ENCODE results near the gene RNF10. TPM values are rescaled to one million over a fixed set of nuclear protein-coding genes. Genes with fewer than 3 reads are reported as not detected.

The RNF10 gene
- total and polyA plus RNA-seq, 9 of the 15 experiments (the other 6 are each of a cell fraction or from before 2014, with no cell fraction given) = 43.0 to 139 (median 80.1) TPM

DNA sequence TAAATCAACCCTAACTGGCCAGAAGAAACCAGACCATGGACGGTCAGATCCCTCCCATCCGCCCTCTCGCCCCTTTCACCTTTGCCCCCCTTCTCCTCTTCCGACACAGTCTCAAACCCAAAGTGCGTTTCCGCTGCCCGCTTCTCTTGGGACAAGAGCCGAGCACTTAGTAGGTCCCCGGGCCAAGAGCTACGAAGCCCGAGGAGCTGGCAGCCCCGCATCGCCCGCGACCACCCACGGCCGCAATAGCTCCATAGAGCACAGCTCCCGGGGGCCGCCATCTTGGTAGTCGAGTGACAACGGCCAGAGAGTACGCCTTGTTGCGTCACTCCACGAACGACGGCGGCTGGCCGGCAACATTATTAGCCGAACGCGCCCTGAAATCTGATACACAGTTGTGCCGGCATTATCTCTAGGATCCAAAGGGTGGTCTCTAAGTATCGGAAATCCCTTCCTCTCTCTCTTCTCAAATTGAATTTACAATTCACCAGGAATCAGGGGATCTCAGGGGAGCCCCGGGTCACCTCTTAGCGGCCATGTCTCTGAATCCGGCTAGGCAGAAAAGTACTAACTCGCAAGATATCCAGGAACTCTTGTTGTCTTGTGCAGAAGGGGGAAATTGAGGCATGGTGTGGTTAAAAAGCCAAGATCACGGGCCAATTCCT, 5.2 kb upstream of the RNF10 start, which contains the start of gene COQ5 (continued):
- TF ChIP-seq, protein P1, sequence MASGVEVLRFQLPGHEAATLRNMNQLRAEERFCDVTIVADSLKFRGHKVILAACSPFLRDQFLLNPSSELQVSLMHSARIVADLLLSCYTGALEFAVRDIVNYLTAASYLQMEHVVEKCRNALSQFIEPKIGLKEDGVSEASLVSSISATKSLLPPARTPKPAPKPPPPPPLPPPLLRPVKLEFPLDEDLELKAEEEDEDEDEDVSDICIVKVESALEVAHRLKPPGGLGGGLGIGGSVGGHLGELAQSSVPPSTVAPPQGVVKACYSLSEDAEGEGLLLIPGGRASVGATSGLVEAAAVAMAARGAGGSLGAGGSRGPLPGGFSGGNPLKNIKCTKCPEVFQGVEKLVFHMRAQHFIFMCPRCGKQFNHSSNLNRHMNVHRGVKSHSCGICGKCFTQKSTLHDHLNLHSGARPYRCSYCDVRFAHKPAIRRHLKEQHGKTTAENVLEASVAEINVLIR (CRISPR knock-in tag; IDR thresholded peaks at IDR 0.05) = peak; percentile 87
- TF ChIP-seq SAP30 (IDR thresholded peaks at IDR 0.05; ENCODE audit: borderline replicate concordance, insufficient read depth, low read depth, low read length, poor library complexity, severe bottlenecking) = peak; percentile 62
- TF ChIP-seq GATAD2A (IDR thresholded peaks at IDR 0.05) = no peak
- peak in 1 of 2 experiments; percentile 78; a peak in 2 of 4 replicates for TF ChIP-seq CSDE1 (IDR thresholded peaks at IDR 0.05)
- TF ChIP-seq, protein P2, sequence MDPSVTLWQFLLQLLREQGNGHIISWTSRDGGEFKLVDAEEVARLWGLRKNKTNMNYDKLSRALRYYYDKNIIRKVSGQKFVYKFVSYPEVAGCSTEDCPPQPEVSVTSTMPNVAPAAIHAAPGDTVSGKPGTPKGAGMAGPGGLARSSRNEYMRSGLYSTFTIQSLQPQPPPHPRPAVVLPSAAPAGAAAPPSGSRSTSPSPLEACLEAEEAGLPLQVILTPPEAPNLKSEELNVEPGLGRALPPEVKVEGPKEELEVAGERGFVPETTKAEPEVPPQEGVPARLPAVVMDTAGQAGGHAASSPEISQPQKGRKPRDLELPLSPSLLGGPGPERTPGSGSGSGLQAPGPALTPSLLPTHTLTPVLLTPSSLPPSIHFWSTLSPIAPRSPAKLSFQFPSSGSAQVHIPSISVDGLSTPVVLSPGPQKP (CRISPR knock-in tag; IDR thresholded peaks at IDR 0.05) = no peak
- TF ChIP-seq CBX5 (IDR thresholded peaks at IDR 0.05; ENCODE audit: borderline replicate concordance, low read depth) = peak; percentile 9; the same call in 1 of the 2 replicates
- peak; percentile 87 for TF ChIP-seq PHF20 (IDR thresholded peaks at IDR 0.05; ENCODE audit: partially characterized antibody)
- TF ChIP-seq, protein P3, sequence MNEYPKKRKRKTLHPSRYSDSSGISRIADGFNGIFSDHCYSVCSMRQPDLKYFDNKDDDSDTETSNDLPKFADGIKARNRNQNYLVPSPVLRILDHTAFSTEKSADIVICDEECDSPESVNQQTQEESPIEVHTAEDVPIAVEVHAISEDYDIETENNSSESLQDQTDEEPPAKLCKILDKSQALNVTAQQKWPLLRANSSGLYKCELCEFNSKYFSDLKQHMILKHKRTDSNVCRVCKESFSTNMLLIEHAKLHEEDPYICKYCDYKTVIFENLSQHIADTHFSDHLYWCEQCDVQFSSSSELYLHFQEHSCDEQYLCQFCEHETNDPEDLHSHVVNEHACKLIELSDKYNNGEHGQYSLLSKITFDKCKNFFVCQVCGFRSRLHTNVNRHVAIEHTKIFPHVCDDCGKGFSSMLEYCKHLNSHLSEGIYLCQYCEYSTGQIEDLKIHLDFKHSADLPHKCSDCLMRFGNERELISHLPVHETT (CRISPR knock-in tag; conservative IDR thresholded peaks at IDR 0.05 in 1 of 2, IDR thresholded peaks at IDR 0.05 in 1 of 2) = 0 out of 4 replicates have a peak, but pooled peaks of 1 of the 2 experiments have one; percentile 55
- TF ChIP-seq FOXA3 (CRISPR knock-in tag; conservative IDR thresholded peaks at IDR 0.05 in 1 of 2, IDR thresholded peaks at IDR 0.05 in 1 of 2) = 0 out of 4 replicates have a peak, but pooled peaks of 1 of the 2 experiments have one; percentile 33
- no peak for TF ChIP-seq ZNF134 (CRISPR knock-in tag; conservative IDR thresholded peaks at IDR 0.05)
- TF ChIP-seq, protein P4, sequence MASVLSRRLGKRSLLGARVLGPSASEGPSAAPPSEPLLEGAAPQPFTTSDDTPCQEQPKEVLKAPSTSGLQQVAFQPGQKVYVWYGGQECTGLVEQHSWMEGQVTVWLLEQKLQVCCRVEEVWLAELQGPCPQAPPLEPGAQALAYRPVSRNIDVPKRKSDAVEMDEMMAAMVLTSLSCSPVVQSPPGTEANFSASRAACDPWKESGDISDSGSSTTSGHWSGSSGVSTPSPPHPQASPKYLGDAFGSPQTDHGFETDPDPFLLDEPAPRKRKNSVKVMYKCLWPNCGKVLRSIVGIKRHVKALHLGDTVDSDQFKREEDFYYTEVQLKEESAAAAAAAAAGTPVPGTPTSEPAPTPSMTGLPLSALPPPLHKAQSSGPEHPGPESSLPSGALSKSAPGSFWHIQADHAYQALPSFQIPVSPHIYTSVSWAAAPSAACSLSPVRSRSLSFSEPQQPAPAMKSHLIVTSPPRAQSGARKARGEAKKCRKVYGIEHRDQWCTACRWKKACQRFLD (CRISPR knock-in tag; IDR thresholded peaks at IDR 0.05) = 0 out of 2 replicates have a peak, but pooled peaks have one; percentile 48
- TF ChIP-seq TAL1 (IDR thresholded peaks at IDR 0.05) = no peak
- TF ChIP-seq KLF1 (tag; IDR thresholded peaks at IDR 0.05) = no peak
- TF ChIP-seq, protein P5, sequence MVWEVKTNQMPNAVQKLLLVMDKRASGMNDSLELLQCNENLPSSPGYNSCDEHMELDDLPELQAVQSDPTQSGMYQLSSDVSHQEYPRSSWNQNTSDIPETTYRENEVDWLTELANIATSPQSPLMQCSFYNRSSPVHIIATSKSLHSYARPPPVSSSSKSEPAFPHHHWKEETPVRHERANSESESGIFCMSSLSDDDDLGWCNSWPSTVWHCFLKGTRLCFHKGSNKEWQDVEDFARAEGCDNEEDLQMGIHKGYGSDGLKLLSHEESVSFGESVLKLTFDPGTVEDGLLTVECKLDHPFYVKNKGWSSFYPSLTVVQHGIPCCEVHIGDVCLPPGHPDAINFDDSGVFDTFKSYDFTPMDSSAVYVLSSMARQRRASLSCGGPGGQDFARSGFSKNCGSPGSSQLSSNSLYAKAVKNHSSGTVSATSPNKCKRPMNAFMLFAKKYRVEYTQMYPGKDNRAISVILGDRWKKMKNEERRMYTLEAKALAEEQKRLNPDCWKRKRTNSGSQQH (CRISPR knock-in tag; IDR thresholded peaks at IDR 0.05) = peak; percentile 69; the same call in 1 of the 2 replicates
- TF ChIP-seq ZNF146 (CRISPR knock-in tag; IDR thresholded peaks at IDR 0.05; ENCODE audit: unreplicated experiment) = no peak
- TF ChIP-seq MCM7 (IDR thresholded peaks at IDR 0.05) = no peak; a peak in 1 of 4 replicates
- no peak for TF ChIP-seq ZNF274 (IDR thresholded peaks at IDR 0.05; ENCODE audit: borderline replicate concordance, low read depth, low read length)
- peak; percentile 98 for TF ChIP-seq RBFOX2 (IDR thresholded peaks at IDR 0.05; ENCODE audit: low read depth, low read length)
- no peak for TF ChIP-seq RUNX1 (IDR thresholded peaks at IDR 0.05; ENCODE audit: low read depth)
- TF ChIP-seq CAMTA2 (CRISPR knock-in tag; conservative IDR thresholded peaks at IDR 0.05) = no peak
- no peak for TF ChIP-seq TEAD2 (tag; IDR thresholded peaks at IDR 0.05)
- peak; percentile 97 for TF ChIP-seq PHF8 (IDR thresholded peaks at IDR 0.05; ENCODE audit: borderline replicate concordance, low read length)

Data from K562 (cell line).